Measurements from ENCODE around the gene SPRR2A.
"Not testable (repeated sequence)": the region's sequence is repeated elsewhere in the genome, so short reads cannot be mapped to it uniquely, and the experiment has no call there.

The SPRR2A gene

DNA sequence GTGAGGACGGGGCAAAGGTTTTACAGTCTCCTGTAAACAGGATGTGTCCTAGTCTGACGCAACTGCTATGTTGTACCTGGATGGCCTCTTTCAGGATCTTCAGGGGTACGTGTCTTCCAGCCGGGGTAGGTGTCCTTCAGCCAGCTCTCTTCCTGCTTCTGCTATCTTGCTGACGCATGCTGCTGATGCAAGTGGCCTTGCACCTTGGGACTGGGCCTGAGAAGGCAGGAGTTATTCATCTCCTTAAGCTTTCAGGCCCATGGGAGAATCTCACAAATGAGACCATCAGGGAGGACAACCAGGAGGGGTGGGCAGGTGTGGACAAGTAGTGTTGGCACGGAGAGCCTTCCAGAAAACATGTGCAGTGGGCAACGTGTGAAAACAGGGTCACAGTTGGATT, 34.2 kb downstream of the SPRR2A start:
- DNase-seq, result no peak

DNA sequence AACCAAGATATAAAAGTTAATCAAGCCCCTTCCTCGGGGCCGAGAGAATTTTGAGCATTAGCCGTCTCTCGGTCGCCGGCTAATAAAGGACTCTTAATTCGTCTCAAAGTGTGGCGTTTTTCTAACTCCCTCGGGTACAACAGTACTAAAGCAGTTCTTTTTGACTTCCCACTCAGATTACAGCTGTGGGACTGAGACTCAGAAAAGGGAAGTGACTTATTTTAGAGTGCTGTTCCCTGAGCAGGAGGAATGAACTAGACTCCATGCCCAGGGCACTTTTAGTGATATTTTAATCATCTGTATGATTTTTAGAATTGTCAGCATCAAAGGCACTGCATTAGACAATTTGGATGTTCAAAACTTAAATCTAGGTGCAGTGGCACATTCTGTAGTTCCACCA, 35.0 kb downstream of the SPRR2A start:
- DNase-seq, result not testable (repeated sequence)

DNA sequence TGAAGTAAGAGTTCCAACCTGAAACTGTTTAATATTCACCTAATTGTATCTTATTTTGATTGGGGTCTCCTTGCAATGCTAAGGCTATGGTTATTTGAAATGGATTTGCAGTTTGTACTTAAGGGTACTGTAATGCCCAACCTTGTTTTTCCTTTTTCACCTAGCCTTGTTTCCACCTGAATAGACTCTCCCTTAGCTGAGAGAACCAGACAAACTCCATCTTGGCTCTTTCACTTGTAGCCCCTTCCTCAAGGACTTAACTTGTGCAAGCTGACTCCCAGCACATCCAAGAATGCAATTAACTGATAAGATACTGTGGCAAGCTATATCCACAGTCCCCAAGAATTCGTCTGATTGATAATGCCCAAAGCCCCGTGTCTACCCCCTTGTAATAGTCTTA, 35.5 kb downstream of the SPRR2A start:
- DNase-seq, result not testable (repeated sequence)

DNA sequence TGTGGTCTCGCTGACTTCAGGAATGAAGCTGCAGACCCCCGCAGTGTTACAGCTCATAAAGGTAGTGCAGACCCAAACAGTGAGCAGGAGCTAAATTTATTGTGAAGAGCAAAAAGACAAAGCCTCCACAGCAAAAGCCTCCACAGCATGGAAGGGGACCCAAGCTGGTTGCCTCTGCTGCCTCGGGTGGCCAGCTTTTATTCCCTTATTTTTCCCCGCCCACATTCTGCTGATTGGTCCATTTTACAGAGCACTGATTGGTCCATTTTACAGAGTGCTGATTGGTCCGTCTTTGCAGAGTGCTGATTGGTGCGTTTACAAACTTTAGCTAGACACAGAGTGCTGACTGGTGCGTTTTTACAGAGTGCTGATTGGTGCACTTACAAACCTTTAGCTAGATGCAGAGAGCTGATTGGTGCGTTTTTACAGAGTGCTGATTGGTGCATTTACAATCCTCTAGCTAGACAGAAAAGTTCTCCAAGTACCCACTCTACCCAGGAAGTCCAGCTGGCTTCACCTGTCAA, 46.0 kb downstream of the SPRR2A start:
- not testable (repeated sequence) for DNase-seq
